Measurements from ENCODE around the gene SH3D19. TPM values are rescaled to one million over a fixed set of nuclear protein-coding genes. Genes with fewer than 3 reads are reported as not detected.

Gene SH3D19
- total RNA-seq, 1 experiment from 2014 or later: 29.7 TPM

DNA sequence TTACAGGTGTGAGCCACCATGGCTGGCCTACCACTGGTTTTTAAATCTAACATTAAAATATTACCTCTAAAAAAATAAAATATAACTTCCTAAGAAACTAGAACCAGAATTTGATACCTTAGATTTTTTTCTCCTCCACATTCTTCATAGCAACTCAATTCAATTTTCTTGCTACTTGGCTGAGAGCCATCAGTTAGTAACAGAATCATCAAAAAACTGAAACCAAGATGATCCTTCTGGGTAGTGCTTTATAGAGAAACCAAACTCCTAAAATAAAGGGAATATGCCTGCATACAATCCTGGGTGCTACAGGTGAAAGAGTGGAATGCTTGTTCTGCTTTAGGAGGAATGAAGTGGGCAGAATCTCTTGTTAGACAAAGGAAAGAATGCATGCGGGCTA lies 161.6 kb downstream of the SH3D19 start:
- no peak overlapping the region for H4K8ac ChIP-seq (replicated peaks; ENCODE audit: insufficient read length, low read depth, low read length)
- no peak for DNase-seq
- H4K5ac ChIP-seq (ENCODE audit: insufficient read length, low read depth, low read length): no peak overlapping the region
- no peak overlapping the region for H2BK15ac ChIP-seq (ENCODE audit: low read depth, low read length)
- H2AFZ ChIP-seq (ENCODE audit: low read length): no peak overlapping the region
- no peaks in the 10 kb centered on the region for H3K79me1 ChIP-seq (ENCODE audit: insufficient read depth, low read depth, low read length, poor library complexity, severe bottlenecking)
- H4K20me1 ChIP-seq (ENCODE audit: control insufficient read depth, insufficient read depth, insufficient read length): no peaks in the 10 kb centered on the region
- Mint-ChIP-seq H3K27ac (no peak overlapping the region), H3K36me3 (ENCODE audit: insufficient read depth in 1 of 3, low read depth in 3 of 3) (peaks cover 17 to 32% (median 25%) of the 10 kb centered on the region in 3 experiments; a peak in 6 of 7 replicates), H3K4me3 (no peak overlapping the region), H3K27me3 (ENCODE audit: low read depth) (no peaks in the 10 kb centered on the region), H3K4me1 (peaks cover 15 to 17% of the 10 kb centered on the region in 2 experiments), H3K9me3 (peaks cover 0 to 3% of the 10 kb centered on the region in 2 experiments; a peak in 1 of 5 replicates)
- H2BK20ac ChIP-seq (ENCODE audit: low read depth, low read length, poor library complexity, severe bottlenecking): no peak overlapping the region
- no peak overlapping the region for H3K56ac ChIP-seq (ENCODE audit: insufficient read length, low read depth, low read length)
- no peak overlapping the region for H3T11ph ChIP-seq (ENCODE audit: low read length)
- no peaks in the 10 kb centered on the region for H3K23me2 ChIP-seq (ENCODE audit: insufficient read length, low read depth, low read length, poor library complexity, severe bottlenecking)
- H2BK5ac ChIP-seq (ENCODE audit: insufficient read length, low read length): no peak overlapping the region
- WGBS (ENCODE audit: extremely low coverage, insufficient read length, low lambda C conversion rate): no CpG with 5 or more reads among the region's 1 CpG
- no peak overlapping the region for H2AK5ac ChIP-seq (ENCODE audit: insufficient read length, low read length)
- no peak overlapping the region for H3K14ac ChIP-seq (ENCODE audit: insufficient read depth, low read length)
- no peak overlapping the region for H2BK120ac ChIP-seq (ENCODE audit: low read depth, low read length, poor library complexity, severe bottlenecking)
- no peak overlapping the region for H3K9ac ChIP-seq (ENCODE audit: extremely low read depth, insufficient read length, low read length)
- H3K4me2 ChIP-seq (ENCODE audit: insufficient read depth, insufficient read length, low read length): no peak overlapping the region
- no peaks in the 10 kb centered on the region for H3K9me3 ChIP-seq (ENCODE audit: control insufficient read depth, low read depth, low read length)
- H2BK12ac ChIP-seq (ENCODE audit: insufficient read length, low read depth, low read length): no peak overlapping the region
- H4K91ac ChIP-seq (ENCODE audit: insufficient read length, low read depth, low read length): no peak overlapping the region
- H3K27me3 ChIP-seq (ENCODE audit: insufficient read depth, low read length): no peaks in the 10 kb centered on the region
- no peak overlapping the region for H3K18ac ChIP-seq (ENCODE audit: insufficient read length, low read depth, low read length)
- no peak overlapping the region for H3K4ac ChIP-seq (ENCODE audit: low read depth, low read length)
- H3K4me1 ChIP-seq (ENCODE audit: insufficient read depth, low read length): no peaks in the 10 kb centered on the region; the same call in 1 of the 2 replicates
- H3K79me2 ChIP-seq (ENCODE audit: insufficient read depth, low read length): no peaks in the 10 kb centered on the region
- H3K23ac ChIP-seq (ENCODE audit: insufficient read length, low read depth, low read length): no peak overlapping the region
- TF ChIP-seq CTCF (conservative IDR thresholded peaks at IDR 0.05): no peak
- no peak overlapping the region for H3K27ac ChIP-seq (ENCODE audit: insufficient read length, low read depth, low read length)

Data from H9 (cell line).